ENCODE data around the gene GLG1. TPM values are rescaled to one million over a fixed set of nuclear protein-coding genes. Genes with fewer than 3 reads are reported as not detected.
"Not testable (repeated sequence)": the region's sequence is repeated elsewhere in the genome, so short reads cannot be mapped to it uniquely, and the experiment has no call there.

Gene GLG1
- polyA plus RNA-seq, 10 donors = 100 to 135 (median 113) TPM

- peak in 1 of 3 donors; percentile 32 for DNase-seq
These were observed 29.0 kb downstream of the GLG1 start for GRCh38 chr16:74577882-74578366.

GRCh38 chr16:74575807-74576643 is 30.9 kb downstream of the GLG1 start:
- no peak for DNase-seq

GRCh38 chr16:74575175-74575806 is 31.6 kb downstream of the GLG1 start:
- DNase-seq = no peak

GRCh38 chr16:74574146-74574545 is 32.8 kb downstream of the GLG1 start:
- DNase-seq = no peak

- DNase-seq = no peak
These were observed 33.3 kb downstream of the GLG1 start for GRCh38 chr16:74573622-74574021.

- no peak for DNase-seq
These were observed 36.3 kb downstream of the GLG1 start for GRCh38 chr16:74570412-74571301.

GRCh38 chr16:74568961-74569631 is 37.8 kb downstream of the GLG1 start:
- DNase-seq = no peak

- DNase-seq = no peak
These were observed 39.0 kb downstream of the GLG1 start for GRCh38 chr16:74567901-74568300.

GRCh38 chr16:74565378-74565777 is 41.5 kb downstream of the GLG1 start:
- no peak for DNase-seq

- no peak for DNase-seq
These were observed 42.4 kb downstream of the GLG1 start for GRCh38 chr16:74564451-74564984.

- no peak for DNase-seq
These were observed 43.1 kb downstream of the GLG1 start for GRCh38 chr16:74563828-74564263.

- DNase-seq = no peak
These were observed 44.8 kb downstream of the GLG1 start for GRCh38 chr16:74562117-74562516.

- DNase-seq = no peak
These were observed 45.3 kb downstream of the GLG1 start for GRCh38 chr16:74561626-74562025.

- no peak for DNase-seq
These were observed 46.0 kb downstream of the GLG1 start for GRCh38 chr16:74560912-74561311.

GRCh38 chr16:74558873-74559272 is 48.0 kb downstream of the GLG1 start:
- no peak for DNase-seq

GRCh38 chr16:74557275-74557674 is 49.6 kb downstream of the GLG1 start:
- no peak for DNase-seq

GRCh38 chr16:74556375-74556922 is 50.5 kb downstream of the GLG1 start:
- no peak for DNase-seq

- DNase-seq = not testable (repeated sequence)
These were observed 54.6 kb downstream of the GLG1 start for GRCh38 chr16:74552357-74552756.

GRCh38 chr16:74550227-74551019 is 56.5 kb downstream of the GLG1 start:
- DNase-seq = not testable (repeated sequence)

- DNase-seq = not testable (repeated sequence)
These were observed 60.8 kb downstream of the GLG1 start for GRCh38 chr16:74546112-74546511.

Measured in muscle of back (tissue), 11 donors.